WTC11 (cell line): Measurements from ENCODE around the gene MAP3K3. TPM values are rescaled to one million over a fixed set of nuclear protein-coding genes. Genes with fewer than 3 reads are reported as not detected.

ENCODE experiments used
- ATAC-seq: fragments of 200-7000 bp; cut with Tn5 transposase; 2 replicates; pipeline ENCODE4 v1.10.0; 2021; ENCODE audit warnings: mild to moderate bottlenecking, moderate library complexity
- CTCF ChIA-PET: fragments of 300-600 bp; sonication (Branson Sonifier 250); formaldehyde crosslinking; loops from one replicate; lab custom pipeline; 2021; ENCODE audit warnings: antibody characterized with exemption; lab: Charles Lee
- POLR2A ChIA-PET: fragments of 350-600 bp; sonication (Branson Sonifier 250); formaldehyde crosslinking; loops from one replicate; lab custom pipeline; 2021; ENCODE audit warnings: antibody characterized with exemption; lab: Charles Lee
- DNase-seq: peaks from one replicate; pipeline ENCODE4 v3.0.0; 2021; ENCODE audit warnings: low spot score
- H3K27ac Mint-ChIP-seq: 2 replicates; pipeline ENCODE4 v1.8.0; 2021; ENCODE audit warnings: mixed read lengths
- H3K27me3 Mint-ChIP-seq: 2 replicates; pipeline ENCODE4 v1.8.0; 2021; ENCODE audit warnings: low read depth, mild to moderate bottlenecking, moderate library complexity, mixed read lengths
- H3K36me3 Mint-ChIP-seq: 2 replicates; pipeline ENCODE4 v1.8.0; 2021; ENCODE audit warnings: mixed read lengths
- H3K4me1 Mint-ChIP-seq: 2 replicates; pipeline ENCODE4 v1.8.0; 2022; ENCODE audit warnings: mixed read lengths
- H3K4me3 Mint-ChIP-seq: 2 replicates; pipeline ENCODE4 v1.8.0; 2021; ENCODE audit warnings: mild to moderate bottlenecking, moderate library complexity, mixed read lengths
- H3K9me3 Mint-ChIP-seq: 2 replicates; pipeline ENCODE4 v1.8.0; 2021; ENCODE audit warnings: mixed read lengths
- ATF6 ChIP-seq: sonication (generic); formaldehyde crosslinking; IDR thresholded peaks from 2 replicates; pipeline ENCODE4 v1.8.1; 2023; ENCODE audit warnings: mild to moderate bottlenecking, missing genetic modification reagents
- CBFB ChIP-seq: sonication (generic); formaldehyde crosslinking; IDR thresholded peaks from 2 replicates; pipeline ENCODE4 v1.8.1; 2022; ENCODE audit warnings: mild to moderate bottlenecking, low read depth, missing genetic modification reagents
- E2F5 ChIP-seq: sonication (generic); formaldehyde crosslinking; IDR thresholded peaks from 2 replicates; pipeline ENCODE4 v1.8.1; 2022; ENCODE audit warnings: mild to moderate bottlenecking, moderate library complexity, missing genetic modification reagents
- FOXP4 ChIP-seq: sonication (generic); formaldehyde crosslinking; IDR thresholded peaks from 2 replicates; pipeline ENCODE4 v1.8.0; 2022; ENCODE audit warnings: mild to moderate bottlenecking, missing genetic modification reagents
- IRF1 ChIP-seq: sonication (generic); formaldehyde crosslinking; IDR thresholded peaks from 2 replicates; pipeline ENCODE4 v1.8.0; 2023; ENCODE audit warnings: missing genetic modification reagents
- MLX ChIP-seq: sonication (generic); formaldehyde crosslinking; IDR thresholded peaks from 2 replicates; pipeline ENCODE4 v1.8.1; 2023; ENCODE audit warnings: mild to moderate bottlenecking, missing genetic modification reagents, moderate library complexity
- NR2C2 ChIP-seq: sonication (generic); formaldehyde crosslinking; IDR thresholded peaks from 2 replicates; pipeline ENCODE4 v1.8.0; 2022; ENCODE audit warnings: mild to moderate bottlenecking, missing genetic modification reagents
- NR3C1 ChIP-seq: sonication (generic); formaldehyde crosslinking; conservative IDR thresholded peaks from 2 replicates; pipeline ENCODE4 v1.8.1; 2023; ENCODE audit warnings: low read depth, mild to moderate bottlenecking, missing genetic modification reagents
- PRDM15 ChIP-seq: sonication (generic); formaldehyde crosslinking; IDR thresholded peaks from 2 replicates; pipeline ENCODE4 v1.8.0; 2022; ENCODE audit warnings: missing genetic modification reagents
- RORB ChIP-seq: fragments of 250-450 bp; sonication (Bioruptor Pico); IDR thresholded peaks from 2 replicates; pipeline ENCODE4 v1.9.0; 2021; ENCODE audit warnings: mild to moderate bottlenecking
- SMAD4 ChIP-seq: sonication (generic); formaldehyde crosslinking; IDR thresholded peaks from 2 replicates; pipeline ENCODE4 v1.8.0; 2022; ENCODE audit warnings: mild to moderate bottlenecking, missing genetic modification reagents
- ZNF317 ChIP-seq: sonication (generic); formaldehyde crosslinking; IDR thresholded peaks from 2 replicates; pipeline ENCODE4 v1.8.1; 2023; ENCODE audit warnings: low read depth, mild to moderate bottlenecking, moderate library complexity, missing genetic modification reagents, borderline replicate concordance
- ZNF512 ChIP-seq: sonication (generic); formaldehyde crosslinking; IDR thresholded peaks from 2 replicates; pipeline ENCODE4 v1.8.1; 2022; ENCODE audit warnings: missing genetic modification reagents, borderline replicate concordance
- total RNA-seq: library from RNA; stranded (reverse); gene quantifications from 3 replicates; pipeline ENCODE4 v1.2.3, GENCODE V29; 2021

Gene MAP3K3
- total RNA-seq, 1 experiment from 2014 or later: 25.7 TPM

- TF ChIP-seq MLX (CRISPR knock-in tag) (no peak), FOXP4 (no peak), IRF1 (CRISPR knock-in tag) (no peak), ZNF512 (CRISPR knock-in tag) (no peak), E2F5 (CRISPR knock-in tag) (no peak), SMAD4 (no peak)
Observed at GRCh38 chr17:63707151-63707550, 84.9 kb downstream of the MAP3K3 start (continued).

- Mint-ChIP-seq H3K9me3 (no peaks in the 10 kb centered on the region), H3K27me3 (no peaks in the 10 kb centered on the region), H3K27ac (no peak overlapping the region), H3K36me3 (peaks cover 33% of the 10 kb centered on the region)
- CTCF ChIA-PET: interaction anchor here (1.0 to 2.9 kb wide), 3 partner anchors 9 to 283 kb away, joined by 4 to 15 read pairs (median 8); partner anchors contain the start of gene LIMD2
- ATAC-seq: no peak
- TF ChIP-seq RORB (CRISPR knock-in tag) (no peak), MLX (CRISPR knock-in tag) (no peak), PRDM15 (CRISPR knock-in tag) (no peak), CBFB (CRISPR knock-in tag) (no peak), ZNF317 (CRISPR knock-in tag) (no peak), NR3C1 (no peak), ATF6 (CRISPR knock-in tag) (no peak), NR2C2 (CRISPR knock-in tag) (no peak)
- TF ChIP-seq, all 79 proteins: peak for 0
- H3K4me1 Mint-ChIP-seq: no peaks in the 10 kb centered on the region
- no peak overlapping the region for H3K4me3 Mint-ChIP-seq
- DNase-seq: no peak
- POLR2A ChIA-PET: no interaction called here
Observed at GRCh38 chr17:63709110-63709509, 86.9 kb downstream of the MAP3K3 start.
